NT2/D1 (cell line): ENCODE data around the gene PABPC3.

Experiments
- DNase-seq: peaks from one replicate; pipeline ENCODE4 v3.0.0-alpha.2; 2011; ENCODE audit warnings: low read depth, low spot score
- H3K27me3 ChIP-seq: 2 replicates; pipeline ENCODE4 v1.6.0; 2011; ENCODE audit warnings: mild to moderate bottlenecking; ENCODE audit not compliant: insufficient read length, insufficient read depth
- H3K36me3 ChIP-seq: 2 replicates; pipeline ENCODE4 v1.6.1; 2011; ENCODE audit warnings: mild to moderate bottlenecking, low read length, mixed read lengths; ENCODE audit not compliant: insufficient read depth, insufficient read length
- H3K4me1 ChIP-seq: 2 replicates; pipeline ENCODE4 v1.5.1; 2011; ENCODE audit not compliant: insufficient read depth, insufficient read length
- H3K4me3 ChIP-seq: 2 replicates; pipeline ENCODE4 v1.5.1; 2011; ENCODE audit warnings: low read depth; ENCODE audit not compliant: insufficient read length
- H3K9ac ChIP-seq: 2 replicates; pipeline ENCODE4 v1.6.0; 2011; ENCODE audit warnings: low read depth; ENCODE audit not compliant: insufficient read length
- H3K9me3 ChIP-seq: 2 replicates; pipeline ENCODE4 v1.5.1; 2011; ENCODE audit warnings: mild to moderate bottlenecking, low read length; ENCODE audit not compliant: insufficient read depth
- SUZ12 ChIP-seq: IDR thresholded peaks from 2 replicates; pipeline ENCODE4 v1.6.1; 2011; ENCODE audit not compliant: insufficient read length, insufficient read depth; ENCODE audit errors: extremely low read depth
- YY1 ChIP-seq: IDR thresholded peaks from 2 replicates; pipeline ENCODE4 v1.6.1; 2011; ENCODE audit not compliant: insufficient read length, insufficient read depth
- ZNF274 ChIP-seq: IDR thresholded peaks from 2 replicates; pipeline ENCODE4 v1.6.1; 2011; ENCODE audit warnings: mild to moderate bottlenecking, low read depth, low read length

PABPC3 gene

GRCh38 chr13:25064396-25064795, 31.5 kb upstream of the PABPC3 start:
- Histone ChIP-seq H3K4me3 (no peak overlapping the region), H3K36me3 (no peaks in the 10 kb centered on the region), H3K9ac (no peak overlapping the region), H3K27me3 (no peaks in the 10 kb centered on the region), H3K4me1 (no peaks in the 10 kb centered on the region), H3K9me3 (peaks cover 62% of the 10 kb centered on the region)
- no peak for TF ChIP-seq SUZ12
- TF ChIP-seq YY1, result no peak
- TF ChIP-seq ZNF274, result no peak
- DNase-seq, result no peak

DNA sequence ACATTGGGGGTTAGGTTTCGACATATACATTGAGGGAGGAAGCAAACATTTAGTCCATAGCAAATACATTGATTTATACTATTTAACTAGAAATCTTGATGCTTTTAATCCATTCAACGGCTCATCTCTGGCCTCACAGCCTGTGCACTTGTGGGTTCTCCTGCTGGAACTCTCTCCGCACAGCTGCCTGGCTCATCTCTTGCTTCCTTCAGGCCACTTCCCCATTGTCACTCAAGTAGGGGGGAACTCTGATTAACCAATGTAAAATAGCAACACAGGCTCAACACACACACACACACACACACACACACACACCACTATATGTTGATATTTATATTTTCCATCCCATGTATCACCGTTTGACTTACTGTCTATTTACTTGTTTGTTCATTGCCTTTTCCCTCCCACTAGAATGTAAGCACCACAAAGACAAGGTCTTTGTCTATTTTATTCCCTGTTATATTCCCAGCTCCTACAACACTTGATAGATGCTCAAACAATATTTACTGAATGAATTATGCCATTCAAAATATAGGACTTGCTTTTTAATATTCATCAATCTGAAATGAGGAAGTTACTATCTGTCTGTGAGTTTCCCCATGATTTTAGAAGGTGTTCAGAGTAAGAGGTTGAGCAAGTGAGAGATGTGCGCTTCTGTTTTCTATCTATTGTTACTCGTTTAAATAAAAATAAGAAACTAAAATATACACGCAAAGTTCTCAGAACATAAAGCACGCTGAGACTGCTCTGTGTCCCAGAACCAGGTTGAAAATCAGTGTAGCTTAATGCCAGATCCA, 29.8 kb upstream of the PABPC3 start:
- Histone ChIP-seq H3K27me3 (no peaks in the 10 kb centered on the region), H3K9ac (no peak overlapping the region), H3K4me3 (no peak overlapping the region), H3K4me1 (no peaks in the 10 kb centered on the region), H3K36me3 (no peaks in the 10 kb centered on the region), H3K9me3 (peaks cover 62% of the 10 kb centered on the region)
- no peak for DNase-seq
- no peak for TF ChIP-seq YY1

DNA sequence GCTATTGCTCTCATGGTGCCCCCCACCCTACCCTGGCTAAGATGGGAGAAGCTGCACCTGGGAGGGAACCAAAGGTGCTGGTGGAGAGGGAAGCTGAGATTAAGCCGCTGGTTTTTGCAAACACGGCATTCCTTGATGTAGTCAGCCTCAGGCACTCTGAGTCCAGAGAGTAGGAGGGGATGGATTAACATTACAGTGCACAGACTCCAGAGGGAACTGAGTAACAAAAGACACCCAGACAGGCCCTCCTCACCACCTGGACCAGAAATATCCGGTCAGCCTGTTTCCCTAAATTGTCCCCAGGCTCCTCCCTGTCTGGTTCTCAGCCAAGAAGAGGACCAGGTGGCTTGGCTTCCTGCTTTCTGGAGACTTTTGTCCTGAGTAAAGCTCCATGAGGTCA, 28.9 kb upstream of the PABPC3 start:
- peak; percentile 65 for DNase-seq
- TF ChIP-seq ZNF274, result no peak
- no peak for TF ChIP-seq YY1
- TF ChIP-seq SUZ12, result no peak
- peaks cover 62% of the 10 kb centered on the region for H3K9me3 ChIP-seq
- H3K27me3 ChIP-seq, result no peaks in the 10 kb centered on the region
- H3K4me1 ChIP-seq, result no peaks in the 10 kb centered on the region
- no peak overlapping the region for H3K4me3 ChIP-seq
- H3K9ac ChIP-seq, result no peak overlapping the region
- no peaks in the 10 kb centered on the region for H3K36me3 ChIP-seq

DNA sequence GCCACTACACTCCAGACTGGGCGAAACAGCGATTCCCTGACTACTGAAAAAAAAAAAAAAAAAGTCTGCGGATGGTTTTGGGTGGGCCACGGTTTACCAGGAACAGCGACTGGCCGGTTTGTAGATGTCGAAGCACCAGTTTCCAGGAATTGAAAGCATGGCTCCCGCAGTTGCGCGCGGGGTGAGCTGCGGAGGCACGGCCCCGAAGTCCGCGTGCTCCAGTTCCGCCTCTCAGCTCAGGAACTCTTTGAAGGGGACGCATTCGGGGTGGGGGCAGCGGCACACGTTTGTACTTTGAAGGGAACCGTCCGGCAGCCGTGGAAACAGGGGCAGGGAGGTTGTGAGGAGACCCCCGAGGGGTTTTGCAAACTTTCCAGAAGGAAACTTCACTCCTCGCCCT, 27.1 kb upstream of the PABPC3 start:
- TF ChIP-seq SUZ12 (no peak), YY1 (no peak), ZNF274 (no peak)
- H3K9ac ChIP-seq, result no peak overlapping the region
- no peaks in the 10 kb centered on the region for H3K4me1 ChIP-seq
- no peaks in the 10 kb centered on the region for H3K27me3 ChIP-seq
- no peak overlapping the region for H3K4me3 ChIP-seq
- no peaks in the 10 kb centered on the region for H3K36me3 ChIP-seq
- H3K9me3 ChIP-seq, result peaks cover 52% of the 10 kb centered on the region
- no peak for DNase-seq

- Histone ChIP-seq H3K9ac (no peak overlapping the region), H3K4me1 (no peaks in the 10 kb centered on the region), H3K27me3 (no peaks in the 10 kb centered on the region), H3K9me3 (peaks cover 48% of the 10 kb centered on the region), H3K4me3 (no peak overlapping the region), H3K36me3 (no peaks in the 10 kb centered on the region)
- no peak for DNase-seq
- no peak for TF ChIP-seq ZNF274
- TF ChIP-seq YY1, result no peak
- no peak for TF ChIP-seq SUZ12
Observed at GRCh38 chr13:25069236-25069635, 26.7 kb upstream of the PABPC3 start.

GRCh38 chr13:25069911-25070310, 26.0 kb upstream of the PABPC3 start:
- Histone ChIP-seq H3K36me3 (no peaks in the 10 kb centered on the region), H3K4me3 (no peak overlapping the region), H3K9me3 (peaks cover 44% of the 10 kb centered on the region), H3K9ac (no peak overlapping the region), H3K27me3 (no peaks in the 10 kb centered on the region), H3K4me1 (no peaks in the 10 kb centered on the region)
- DNase-seq, result no peak
- TF ChIP-seq YY1 (no peak), SUZ12 (no peak), ZNF274 (no peak)

DNA sequence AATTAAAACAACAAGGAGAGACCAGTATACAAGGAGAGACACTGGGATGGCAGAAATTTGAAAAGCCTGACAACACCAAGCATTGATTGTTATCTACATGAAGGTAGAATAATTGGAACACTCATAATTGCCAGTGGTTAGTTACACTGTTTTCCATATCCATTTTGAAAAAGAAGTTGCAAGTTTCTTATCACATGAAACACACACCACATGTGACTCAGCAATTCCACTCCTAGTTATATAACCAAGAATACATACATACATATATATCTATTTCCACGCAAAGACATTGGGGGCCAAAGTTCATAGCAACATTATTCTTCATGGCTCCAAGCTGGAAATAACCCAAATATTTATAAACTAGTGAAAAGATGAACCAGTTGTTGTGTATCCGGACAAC, 15.2 kb upstream of the PABPC3 start:
- no peak overlapping the region for H3K4me3 ChIP-seq
- no peak for TF ChIP-seq ZNF274
- TF ChIP-seq YY1, result no peak
- TF ChIP-seq SUZ12, result no peak
- no peak overlapping the region for H3K9ac ChIP-seq
- no peaks in the 10 kb centered on the region for H3K9me3 ChIP-seq
- DNase-seq, result no peak
- no peaks in the 10 kb centered on the region for H3K36me3 ChIP-seq
- H3K27me3 ChIP-seq, result no peaks in the 10 kb centered on the region
- no peaks in the 10 kb centered on the region for H3K4me1 ChIP-seq

GRCh38 chr13:25084096-25084495, 11.8 kb upstream of the PABPC3 start:
- no peak overlapping the region for H3K4me3 ChIP-seq
- H3K9ac ChIP-seq, result no peak overlapping the region
- no peaks in the 10 kb centered on the region for H3K9me3 ChIP-seq
- no peak for DNase-seq
- H3K36me3 ChIP-seq, result no peaks in the 10 kb centered on the region
- no peak for TF ChIP-seq SUZ12
- no peaks in the 10 kb centered on the region for H3K27me3 ChIP-seq
- H3K4me1 ChIP-seq, result no peaks in the 10 kb centered on the region
